Measurements from ENCODE around the gene BOD1. TPM values are rescaled to one million over a fixed set of nuclear protein-coding genes. Genes with fewer than 3 reads are reported as not detected.

BOD1 gene
- total RNA-seq, 2 donors from 2014 or later: 21.8 TPM

GRCh38 chr5:173645890-173646574, 29.6 kb upstream of the BOD1 start:
- no peaks in the 10 kb centered on the region for H3K9me3 ChIP-seq (ENCODE audit: control insufficient read depth, low read length, poor library complexity, severe bottlenecking)
- H3K4me3 Mint-ChIP-seq: no peak overlapping the region
- no peak for DNase-seq
- H3K4me1 Mint-ChIP-seq: no peaks in the 10 kb centered on the region
- peaks cover 13% of the 10 kb centered on the region for H3K27me3 Mint-ChIP-seq
- H3K36me3 Mint-ChIP-seq (ENCODE audit: low read depth): no peaks in the 10 kb centered on the region
- H3K27ac Mint-ChIP-seq: no peak overlapping the region
- ATAC-seq: no peak

GRCh38 chr5:173645437-173645807, 29.0 kb upstream of the BOD1 start:
- DNase-seq: no peak
- H3K27me3 Mint-ChIP-seq: peaks cover 13% of the 10 kb centered on the region
- ATAC-seq: no peak
- H3K4me3 Mint-ChIP-seq: no peak overlapping the region
- H3K27ac Mint-ChIP-seq: no peak overlapping the region
- H3K4me1 Mint-ChIP-seq: peaks cover under 1% of the 10 kb centered on the region
- no peaks in the 10 kb centered on the region for H3K36me3 Mint-ChIP-seq (ENCODE audit: low read depth)
- H3K9me3 ChIP-seq (ENCODE audit: control insufficient read depth, low read length, poor library complexity, severe bottlenecking): no peaks in the 10 kb centered on the region

GRCh38 chr5:173644673-173645436, 28.4 kb upstream of the BOD1 start:
- DNase-seq (no peak), ATAC-seq (no peak)
- H3K9me3 ChIP-seq (ENCODE audit: control insufficient read depth, low read length, poor library complexity, severe bottlenecking): no peaks in the 10 kb centered on the region
- Mint-ChIP-seq H3K27ac (no peak overlapping the region), H3K4me3 (no peak overlapping the region), H3K27me3 (peaks cover 13% of the 10 kb centered on the region), H3K36me3 (ENCODE audit: low read depth) (no peaks in the 10 kb centered on the region), H3K4me1 (peaks cover 2% of the 10 kb centered on the region)

GRCh38 chr5:173643964-173644363, 27.5 kb upstream of the BOD1 start:
- no peaks in the 10 kb centered on the region for H3K36me3 Mint-ChIP-seq (ENCODE audit: low read depth)
- H3K4me3 Mint-ChIP-seq: no peak overlapping the region
- H3K9me3 ChIP-seq (ENCODE audit: control insufficient read depth, low read length, poor library complexity, severe bottlenecking): no peaks in the 10 kb centered on the region
- DNase-seq (no peak), ATAC-seq (no peak)
- H3K27ac Mint-ChIP-seq: no peak overlapping the region
- peaks cover 19% of the 10 kb centered on the region for H3K27me3 Mint-ChIP-seq
- peaks cover 4% of the 10 kb centered on the region for H3K4me1 Mint-ChIP-seq

- H3K27me3 Mint-ChIP-seq: peaks cover 17% of the 10 kb centered on the region
- DNase-seq (no peak), ATAC-seq (no peak)
- no peaks in the 10 kb centered on the region for H3K36me3 Mint-ChIP-seq (ENCODE audit: low read depth)
- H3K4me1 Mint-ChIP-seq: peaks cover 4% of the 10 kb centered on the region
- H3K4me3 Mint-ChIP-seq: no peak overlapping the region
- no peaks in the 10 kb centered on the region for H3K9me3 ChIP-seq (ENCODE audit: control insufficient read depth, low read length, poor library complexity, severe bottlenecking)
- H3K27ac Mint-ChIP-seq: peak overlapping the region; percentile 39
Measured at GRCh38 chr5:173642895-173643481, 26.5 kb upstream of the BOD1 start.

- ATAC-seq (no peak), DNase-seq (no peak)
- Mint-ChIP-seq H3K27me3 (peaks cover 17% of the 10 kb centered on the region), H3K36me3 (ENCODE audit: low read depth) (no peaks in the 10 kb centered on the region), H3K4me1 (peaks cover 7% of the 10 kb centered on the region), H3K4me3 (no peak overlapping the region), H3K27ac (no peak overlapping the region)
- no peaks in the 10 kb centered on the region for H3K9me3 ChIP-seq (ENCODE audit: control insufficient read depth, low read length, poor library complexity, severe bottlenecking)
Measured at GRCh38 chr5:173642191-173642816, 25.9 kb upstream of the BOD1 start.

GRCh38 chr5:173640156-173640804, 23.8 kb upstream of the BOD1 start:
- Mint-ChIP-seq H3K4me1 (peaks cover 7% of the 10 kb centered on the region), H3K27me3 (peaks cover 12% of the 10 kb centered on the region), H3K27ac (no peak overlapping the region), H3K4me3 (no peak overlapping the region), H3K36me3 (ENCODE audit: low read depth) (no peaks in the 10 kb centered on the region)
- ATAC-seq: no peak
- no peaks in the 10 kb centered on the region for H3K9me3 ChIP-seq (ENCODE audit: control insufficient read depth, low read length, poor library complexity, severe bottlenecking)
- no peak for DNase-seq

GRCh38 chr5:173638126-173639040, 21.9 kb upstream of the BOD1 start:
- peaks cover 7% of the 10 kb centered on the region for H3K4me1 Mint-ChIP-seq
- no peak overlapping the region for H3K4me3 Mint-ChIP-seq
- H3K27ac Mint-ChIP-seq: no peak overlapping the region
- peaks cover 3% of the 10 kb centered on the region for H3K36me3 Mint-ChIP-seq (ENCODE audit: low read depth)
- DNase-seq (no peak), ATAC-seq (no peak)
- peaks cover 19% of the 10 kb centered on the region for H3K27me3 Mint-ChIP-seq
- H3K9me3 ChIP-seq (ENCODE audit: control insufficient read depth, low read length, poor library complexity, severe bottlenecking): no peaks in the 10 kb centered on the region

GRCh38 chr5:173637340-173637739, 20.9 kb upstream of the BOD1 start:
- no peak for DNase-seq
- no peaks in the 10 kb centered on the region for H3K9me3 ChIP-seq (ENCODE audit: control insufficient read depth, low read length, poor library complexity, severe bottlenecking)
- Mint-ChIP-seq H3K27ac (no peak overlapping the region), H3K4me1 (peaks cover 7% of the 10 kb centered on the region), H3K27me3 (peaks cover 24% of the 10 kb centered on the region), H3K36me3 (ENCODE audit: low read depth) (peaks cover 3% of the 10 kb centered on the region), H3K4me3 (no peak overlapping the region)
- ATAC-seq: no peak

GRCh38 chr5:173634465-173634983, 18.1 kb upstream of the BOD1 start:
- no peaks in the 10 kb centered on the region for H3K9me3 ChIP-seq (ENCODE audit: control insufficient read depth, low read length, poor library complexity, severe bottlenecking)
- Mint-ChIP-seq H3K36me3 (ENCODE audit: low read depth) (peaks cover 3% of the 10 kb centered on the region), H3K27me3 (peaks cover 24% of the 10 kb centered on the region), H3K27ac (no peak overlapping the region), H3K4me1 (peaks cover 8% of the 10 kb centered on the region), H3K4me3 (no peak overlapping the region)
- ATAC-seq (no peak), DNase-seq (no peak)

- Mint-ChIP-seq H3K36me3 (ENCODE audit: low read depth) (peaks cover 3% of the 10 kb centered on the region), H3K4me1 (peaks cover 6% of the 10 kb centered on the region), H3K27ac (no peak overlapping the region), H3K27me3 (peaks cover 17% of the 10 kb centered on the region), H3K4me3 (no peak overlapping the region)
- no peak for ATAC-seq
- DNase-seq: no peak
- no peaks in the 10 kb centered on the region for H3K9me3 ChIP-seq (ENCODE audit: control insufficient read depth, low read length, poor library complexity, severe bottlenecking)
Measured at GRCh38 chr5:173633304-173633703, 16.9 kb upstream of the BOD1 start.

GRCh38 chr5:173631478-173631877, 15.0 kb upstream of the BOD1 start:
- Mint-ChIP-seq H3K4me3 (no peak overlapping the region), H3K4me1 (peaks cover 2% of the 10 kb centered on the region), H3K27ac (no peak overlapping the region), H3K36me3 (ENCODE audit: low read depth) (peaks cover 3% of the 10 kb centered on the region), H3K27me3 (peaks cover 33% of the 10 kb centered on the region)
- DNase-seq (no peak), ATAC-seq (no peak)
- no peaks in the 10 kb centered on the region for H3K9me3 ChIP-seq (ENCODE audit: control insufficient read depth, low read length, poor library complexity, severe bottlenecking)
